Measurements from ENCODE around the gene FLNC.

GRCh38 chr7:128902761-128903585 lies 72.8 kb downstream of the FLNC start:
- no peak for TF ChIP-seq EZH2phosphoT487 (IDR thresholded peaks at IDR 0.05; ENCODE audit: insufficient read depth, low read depth)
- no peak for TF ChIP-seq EZH2 (IDR thresholded peaks at IDR 0.05; ENCODE audit: insufficient read depth, poor library complexity, severe bottlenecking)
